GM23248 (cell line): ENCODE data around the gene SH3RF3.

Source experiments
- EZH2 ChIP-seq: fragments of 200-600 bp; sonication (generic); IDR thresholded peaks from 2 replicates; pipeline ENCODE4 v1.6.1; 2018; ENCODE audit warnings: antibody characterized with exemption, mild to moderate bottlenecking; ENCODE audit not compliant: insufficient read depth, poor library complexity, severe bottlenecking
- EZH2phosphoT487 ChIP-seq: fragments of 200-600 bp; sonication (generic); IDR thresholded peaks from 2 replicates; pipeline ENCODE4 v1.6.1; 2018; ENCODE audit warnings: antibody characterized with exemption, moderate library complexity, mild to moderate bottlenecking, low read depth; ENCODE audit not compliant: insufficient read depth

DNA sequence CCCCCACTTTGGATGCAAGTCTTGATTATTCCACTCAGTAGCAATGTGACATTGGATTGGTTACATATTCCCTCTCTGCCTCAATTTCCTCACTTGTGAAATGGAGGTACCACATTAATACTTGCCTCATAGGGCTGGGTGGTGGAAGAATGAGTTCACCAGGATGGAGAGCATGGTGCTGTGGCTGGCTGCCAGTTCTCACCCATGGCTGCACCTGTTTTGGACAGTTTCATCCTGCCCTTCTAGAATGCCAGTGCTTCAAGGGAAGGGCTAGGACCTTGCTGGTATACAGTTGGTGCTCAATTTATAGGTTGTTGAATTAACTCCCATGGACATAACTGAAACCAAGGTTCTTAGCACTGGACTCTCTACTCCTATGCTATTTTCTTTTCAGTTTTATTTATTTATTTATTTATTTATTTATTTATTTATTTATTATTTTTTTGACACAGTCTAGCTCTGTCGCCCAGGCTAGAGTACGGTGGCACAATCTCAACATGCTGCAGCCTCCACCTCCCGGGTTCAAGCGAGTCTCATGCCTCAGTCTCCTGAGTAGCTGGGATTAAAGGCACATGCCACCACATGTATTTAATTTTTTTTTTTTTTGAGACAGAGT, 5.3 kb upstream of the SH3RF3 start:
- no peak for TF ChIP-seq EZH2
- no peak for TF ChIP-seq EZH2phosphoT487
